Measurements from ENCODE around the gene FAM110D.

FAM110D gene

DNA sequence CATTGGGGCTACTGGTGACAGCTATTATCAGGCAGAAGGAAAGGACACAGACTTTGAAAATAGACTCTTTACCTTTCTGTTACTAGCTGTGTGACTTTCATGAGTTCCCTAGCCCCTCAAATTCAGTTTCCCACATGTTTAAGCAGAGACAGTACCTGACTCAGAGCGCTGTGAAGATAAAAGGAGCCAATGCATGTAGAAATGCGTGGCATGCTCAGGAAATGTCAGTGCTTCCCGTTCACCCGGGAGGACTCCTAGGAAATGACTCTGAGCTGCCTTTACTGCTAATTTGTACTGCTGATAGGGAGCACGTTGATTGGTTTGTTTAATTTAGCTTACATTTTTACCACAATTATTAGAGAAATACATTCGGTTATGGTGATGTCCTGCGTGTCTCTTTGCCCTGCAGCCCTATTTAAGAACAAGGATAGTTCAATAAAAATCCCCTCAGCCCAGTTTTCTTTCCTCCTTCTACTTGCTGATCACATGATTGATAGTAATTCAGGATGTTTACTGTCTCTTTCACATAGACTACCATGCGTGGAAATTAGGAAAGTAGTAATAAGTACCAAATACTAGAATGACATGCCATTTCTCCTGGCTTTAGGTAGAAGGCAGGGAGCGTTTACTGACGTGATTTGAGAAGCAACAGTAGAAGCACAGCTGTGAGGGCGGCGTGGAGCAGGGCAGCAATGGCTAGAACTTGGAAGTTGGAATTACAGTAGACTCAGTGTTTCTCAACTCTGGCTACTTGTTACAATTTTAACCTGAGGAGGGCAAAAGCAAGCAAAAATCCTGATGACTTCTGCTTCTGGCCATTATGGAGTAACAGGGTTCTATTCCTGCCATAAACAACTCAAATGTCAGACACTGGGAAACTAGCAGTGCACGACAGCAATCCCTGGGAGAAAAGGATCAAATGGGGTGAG, 31.4 kb upstream of the FAM110D start:
- DNase-seq (ENCODE audit: insufficient read length, low spot score) (no peak), FAIRE-seq (no peak)

DNA sequence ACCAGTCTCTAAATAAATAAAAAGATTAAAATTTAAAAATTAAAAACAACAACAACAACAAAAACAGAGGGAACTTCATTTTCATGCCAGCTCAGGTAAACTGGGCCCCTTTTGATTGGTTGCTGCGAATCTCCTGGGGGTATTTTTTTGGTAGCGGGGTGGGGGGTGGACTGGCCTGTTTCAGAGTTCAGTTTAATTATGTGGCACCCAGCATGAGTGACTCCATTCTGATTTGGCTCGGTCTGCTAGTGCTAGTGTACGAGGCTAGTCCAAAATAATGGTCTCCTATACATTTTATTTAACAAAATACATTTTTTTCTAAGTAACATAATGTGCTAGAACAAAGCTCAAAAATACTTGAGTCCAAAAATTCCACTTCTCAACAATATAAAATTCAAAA, 29.1 kb upstream of the FAM110D start:
- FAIRE-seq: no peak

DNA sequence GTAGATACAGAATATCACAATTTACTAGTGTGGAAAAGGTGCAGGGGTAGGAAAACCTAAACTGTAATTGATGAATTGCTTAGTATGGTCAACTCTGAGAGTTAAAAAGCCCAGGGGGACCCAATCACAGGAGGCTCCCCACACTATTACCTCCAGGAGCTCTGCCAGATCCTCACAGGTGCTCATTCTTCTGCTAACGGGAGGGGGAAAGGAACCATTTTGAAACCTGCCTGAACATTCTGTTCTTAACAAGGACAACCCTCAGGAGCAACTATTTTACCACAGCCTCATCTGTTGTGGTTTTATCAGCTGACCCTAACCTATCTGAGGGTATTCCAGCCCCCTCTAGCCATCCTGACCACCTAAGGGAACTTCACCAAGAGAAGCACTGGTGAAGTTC, 28.2 kb upstream of the FAM110D start:
- no peak for DNase-seq (ENCODE audit: insufficient read length, low spot score)
- FAIRE-seq: no peak

More for the DNA sequence above, 29.1 kb upstream of the FAM110D start:
- DNase-seq (ENCODE audit: insufficient read length, low spot score): no peak

DNA sequence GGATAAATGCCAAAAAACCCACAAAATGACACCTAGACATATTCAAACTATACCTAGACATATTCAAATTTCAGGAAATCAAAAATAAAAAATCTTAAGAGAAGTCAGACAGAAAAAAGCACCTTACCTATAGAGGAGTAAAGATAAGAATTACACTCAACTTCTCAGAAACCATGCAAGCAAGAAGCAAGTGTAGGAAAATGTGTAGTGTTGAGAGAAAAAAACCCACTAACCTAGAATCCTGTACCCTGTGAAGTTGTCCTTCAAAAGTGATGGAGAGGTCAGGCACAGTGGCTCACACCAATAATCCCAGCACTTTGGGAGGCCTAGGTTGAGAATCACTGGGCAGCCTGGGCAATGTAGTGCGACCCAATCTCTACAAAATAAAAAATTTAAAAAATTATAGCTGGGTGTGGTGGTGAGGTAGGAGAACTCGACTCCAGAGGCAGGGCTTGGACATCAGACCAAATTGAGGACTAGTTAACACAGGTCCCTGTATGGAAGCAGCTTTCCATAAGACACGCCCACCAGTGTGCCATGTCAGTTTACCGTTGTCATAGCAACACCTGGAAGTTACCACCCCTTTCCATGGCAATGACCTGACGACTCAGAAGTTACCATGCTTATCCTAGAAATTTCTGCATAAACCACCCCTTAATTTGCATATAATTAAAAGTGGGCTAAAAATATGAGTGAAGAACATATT, 26.6 kb upstream of the FAM110D start:
- DNase-seq (ENCODE audit: insufficient read length, low spot score) (no peak), FAIRE-seq (no peak)

DNA sequence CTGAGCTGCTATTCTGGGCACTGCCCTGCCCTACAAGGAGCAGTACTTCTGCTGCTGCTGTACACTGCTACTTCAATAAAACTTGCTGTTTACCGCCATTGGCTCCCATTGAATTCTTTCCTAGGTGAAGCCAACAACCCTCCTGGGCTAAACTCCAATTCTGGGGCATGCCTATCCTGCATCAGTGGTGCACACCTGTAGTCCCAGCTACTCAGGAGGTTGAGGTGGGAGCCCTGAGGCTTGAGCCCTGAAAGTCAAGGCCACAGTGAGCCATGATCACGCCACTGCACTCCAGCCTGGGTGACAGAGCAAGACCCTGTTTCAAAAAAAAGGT, 26.1 kb upstream of the FAM110D start:
- no peak for FAIRE-seq

DNA sequence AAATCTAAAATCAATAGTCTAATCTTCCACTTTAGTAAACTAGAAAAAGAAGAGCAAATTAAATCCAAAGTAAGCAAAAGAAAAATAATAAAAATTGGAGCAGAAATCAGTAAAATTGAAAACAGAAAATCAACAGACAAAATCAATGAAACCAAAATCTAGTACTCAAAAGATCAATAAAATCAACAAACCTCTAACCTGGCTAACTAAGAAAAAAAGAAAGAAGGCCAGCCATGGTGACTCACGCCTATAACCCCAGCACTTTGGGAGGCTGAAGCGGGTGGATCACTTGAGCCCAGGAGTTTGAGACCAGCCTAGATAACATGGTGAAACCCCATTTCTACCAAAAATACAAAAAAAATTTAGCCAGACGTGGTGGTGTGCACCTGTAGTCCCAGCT, 24.4 kb upstream of the FAM110D start:
- FAIRE-seq (no peak), DNase-seq (ENCODE audit: insufficient read length, low spot score) (no peak)

More for the DNA sequence above, 26.1 kb upstream of the FAM110D start:
- no peak for DNase-seq (ENCODE audit: insufficient read length, low spot score)

DNA sequence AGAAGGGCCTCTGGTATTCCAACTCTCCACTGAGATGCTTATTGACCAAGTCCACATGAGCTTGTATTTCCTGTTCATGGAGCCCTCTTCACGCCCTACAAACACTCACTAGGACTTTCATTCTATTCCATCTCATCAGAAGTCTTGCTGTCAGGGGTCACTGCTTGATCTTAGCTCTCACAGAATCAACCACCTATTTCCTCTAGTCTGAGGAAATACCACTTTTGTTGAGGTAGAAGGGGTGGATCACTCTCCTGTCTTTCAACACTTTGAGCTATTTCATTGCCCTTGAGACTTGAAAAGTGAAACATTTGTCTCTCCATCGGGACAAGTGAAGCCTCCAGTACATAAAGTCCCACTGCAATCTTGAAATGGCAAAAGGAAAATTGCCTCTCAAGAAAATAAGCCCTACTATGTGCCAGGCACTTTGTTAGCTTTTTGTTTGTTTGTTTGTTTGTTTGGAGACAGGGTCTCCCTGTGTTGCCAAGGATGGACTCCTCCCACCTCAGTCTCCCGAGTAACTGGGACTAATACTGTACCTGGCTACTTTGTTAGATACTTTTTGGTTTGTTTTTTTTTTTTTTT, 19.8 kb upstream of the FAM110D start:
- DNase-seq (ENCODE audit: insufficient read length, low spot score) (no peak), FAIRE-seq (no peak)

DNA sequence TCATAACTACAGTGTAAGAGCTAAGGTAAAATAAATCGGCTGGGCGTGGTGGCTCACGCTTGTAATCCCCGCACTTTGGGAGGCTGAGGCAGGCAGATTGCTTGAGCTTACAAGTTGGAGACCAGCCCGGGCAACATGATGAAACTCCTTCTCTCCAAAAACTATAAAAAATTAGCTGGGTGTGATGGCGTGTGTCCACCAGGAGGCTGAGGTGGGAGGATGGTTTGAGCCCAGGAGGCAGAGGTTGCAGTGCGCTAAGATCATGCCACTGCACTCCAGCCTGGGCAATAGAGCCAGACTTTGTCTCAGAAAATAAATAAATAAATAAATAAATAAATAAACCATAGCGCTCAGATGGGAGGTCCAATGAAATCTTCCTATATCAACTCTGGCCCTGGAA, 16.7 kb upstream of the FAM110D start:
- FAIRE-seq (no peak), DNase-seq (ENCODE audit: insufficient read length, low spot score) (no peak)

DNA sequence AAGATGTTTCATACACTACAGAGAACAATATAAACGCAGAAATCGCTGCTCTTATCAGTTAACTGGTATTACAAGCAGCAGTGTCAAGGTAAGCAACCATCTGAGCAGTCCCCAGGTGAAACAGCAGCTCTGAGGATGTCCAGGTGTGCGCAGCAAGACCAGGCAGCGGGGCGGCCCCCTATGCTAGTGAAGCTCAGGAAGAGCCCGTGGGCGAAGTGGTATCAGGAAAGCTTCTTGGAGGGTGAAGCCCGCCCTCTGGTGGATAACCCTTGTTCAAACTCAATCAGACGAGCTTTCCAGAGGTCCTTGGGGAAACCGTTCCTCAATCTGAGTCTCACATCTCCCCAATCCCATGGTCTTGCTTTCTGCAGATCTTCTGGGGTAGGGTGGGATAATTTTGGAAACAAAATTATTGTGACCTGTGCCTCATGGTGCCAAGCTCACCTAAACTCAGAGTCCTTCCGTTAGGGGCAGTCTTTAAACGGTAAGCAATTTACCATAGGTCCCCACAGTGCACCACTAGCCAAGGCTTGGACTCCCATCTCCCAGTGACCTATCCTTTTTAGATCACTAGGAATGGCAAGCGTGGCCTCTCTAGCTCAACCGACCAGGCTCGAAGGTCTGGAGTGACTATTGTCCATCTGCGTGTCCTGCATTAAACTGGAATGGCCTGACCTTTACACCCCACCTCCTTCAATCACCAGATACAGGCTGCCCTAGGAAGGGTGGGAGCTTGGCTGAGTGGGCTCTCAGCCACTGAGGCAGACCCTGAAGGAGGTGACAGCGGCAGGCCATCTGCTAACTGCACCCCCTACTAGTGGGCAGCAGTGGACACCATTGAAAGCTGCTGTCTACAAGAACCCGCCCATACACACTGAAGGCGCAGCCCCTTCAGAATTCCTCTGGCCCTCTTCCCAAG, 13.6 kb upstream of the FAM110D start:
- FAIRE-seq (no peak), DNase-seq (ENCODE audit: insufficient read length, low spot score) (peak; percentile 71)

DNA sequence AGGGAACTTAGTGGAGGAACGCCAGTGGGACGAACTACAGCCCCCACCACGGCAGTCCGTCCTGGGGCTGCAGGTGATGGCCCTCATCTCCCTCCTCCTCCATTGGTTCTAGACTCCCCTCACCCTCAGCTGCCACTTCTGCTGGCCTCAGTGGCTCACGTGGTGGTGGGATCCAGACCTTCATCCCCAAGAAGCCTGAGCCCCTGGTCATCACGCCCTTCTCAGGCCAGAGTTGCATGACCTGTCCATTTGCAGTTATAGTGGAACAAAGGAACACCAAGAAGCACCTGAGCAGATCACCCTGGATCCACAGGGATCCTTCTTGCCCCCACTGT, 13.0 kb upstream of the FAM110D start:
- FAIRE-seq (no peak), DNase-seq (ENCODE audit: insufficient read length, low spot score) (no peak)

DNA sequence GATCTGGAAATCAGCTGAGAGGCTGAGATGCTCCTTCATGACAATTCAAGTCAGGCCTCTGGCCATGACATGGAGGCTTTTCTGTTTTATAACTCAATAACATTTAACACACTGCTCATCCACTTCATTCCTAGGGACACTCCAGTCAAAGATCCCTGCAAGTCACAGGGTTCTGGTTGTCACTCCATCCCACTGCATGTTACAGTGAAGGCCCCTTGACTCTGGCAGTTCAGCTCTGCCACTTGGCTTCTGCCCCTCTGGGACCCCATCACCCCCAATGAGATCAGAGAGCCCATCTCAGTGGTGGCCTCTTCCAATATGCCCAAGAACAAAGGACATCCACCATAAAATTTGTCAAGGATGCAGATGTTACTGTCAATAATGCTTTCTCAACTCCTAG, 10.0 kb upstream of the FAM110D start:
- DNase-seq (ENCODE audit: insufficient read length, low spot score) (no peak), FAIRE-seq (no peak)

DNA sequence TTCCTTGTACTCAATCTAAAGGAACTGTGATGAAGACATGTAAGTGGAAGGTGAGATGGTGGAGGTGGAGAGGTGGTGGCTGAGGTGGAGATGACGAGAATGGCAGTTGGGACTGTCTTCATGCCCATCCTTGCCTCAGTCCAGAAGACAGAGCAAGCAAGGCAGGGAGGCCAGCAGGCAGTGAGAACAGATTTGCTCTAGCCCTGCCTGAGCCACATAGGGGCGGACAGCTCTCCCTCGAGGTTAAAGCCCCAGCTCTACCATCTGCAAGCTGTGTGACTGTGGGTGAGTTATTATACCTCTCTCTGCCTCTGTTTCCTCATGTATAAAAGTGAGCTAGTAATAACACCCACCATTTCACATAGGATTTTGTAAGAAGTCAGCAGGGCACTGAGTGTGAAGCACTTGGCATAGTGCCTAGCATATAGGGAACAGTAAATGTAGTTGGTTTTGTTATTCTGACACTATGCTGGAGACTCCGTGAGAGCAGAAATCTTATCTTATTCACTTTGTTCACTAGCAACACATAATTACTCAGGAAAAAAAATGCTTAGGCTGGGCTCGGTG, 4.8 kb upstream of the FAM110D start:
- FAIRE-seq (no peak), DNase-seq (ENCODE audit: insufficient read length, low spot score) (no peak)

DNA sequence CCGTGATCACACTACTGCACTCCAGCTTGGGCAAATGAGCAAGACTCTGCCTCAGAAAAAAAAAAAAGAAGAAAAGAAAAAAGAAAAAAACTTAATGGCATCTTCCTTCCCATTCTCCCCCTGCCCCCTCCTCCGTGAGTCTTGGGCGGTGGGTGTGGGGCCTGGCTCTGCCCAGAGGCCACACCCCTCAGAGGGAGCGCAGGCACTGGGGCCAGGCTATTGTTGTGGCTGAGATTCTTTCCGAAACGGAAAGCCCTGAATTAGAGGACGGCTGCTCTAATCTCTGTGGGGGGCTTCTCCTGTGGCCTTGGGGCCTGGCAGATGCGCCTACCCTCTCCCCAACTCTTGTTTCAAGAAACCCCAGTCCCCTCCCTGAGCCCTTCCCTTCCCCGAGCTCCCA, 4.1 kb upstream of the FAM110D start:
- DNase-seq (ENCODE audit: insufficient read length, low spot score): no peak
- FAIRE-seq: no peak

DNA sequence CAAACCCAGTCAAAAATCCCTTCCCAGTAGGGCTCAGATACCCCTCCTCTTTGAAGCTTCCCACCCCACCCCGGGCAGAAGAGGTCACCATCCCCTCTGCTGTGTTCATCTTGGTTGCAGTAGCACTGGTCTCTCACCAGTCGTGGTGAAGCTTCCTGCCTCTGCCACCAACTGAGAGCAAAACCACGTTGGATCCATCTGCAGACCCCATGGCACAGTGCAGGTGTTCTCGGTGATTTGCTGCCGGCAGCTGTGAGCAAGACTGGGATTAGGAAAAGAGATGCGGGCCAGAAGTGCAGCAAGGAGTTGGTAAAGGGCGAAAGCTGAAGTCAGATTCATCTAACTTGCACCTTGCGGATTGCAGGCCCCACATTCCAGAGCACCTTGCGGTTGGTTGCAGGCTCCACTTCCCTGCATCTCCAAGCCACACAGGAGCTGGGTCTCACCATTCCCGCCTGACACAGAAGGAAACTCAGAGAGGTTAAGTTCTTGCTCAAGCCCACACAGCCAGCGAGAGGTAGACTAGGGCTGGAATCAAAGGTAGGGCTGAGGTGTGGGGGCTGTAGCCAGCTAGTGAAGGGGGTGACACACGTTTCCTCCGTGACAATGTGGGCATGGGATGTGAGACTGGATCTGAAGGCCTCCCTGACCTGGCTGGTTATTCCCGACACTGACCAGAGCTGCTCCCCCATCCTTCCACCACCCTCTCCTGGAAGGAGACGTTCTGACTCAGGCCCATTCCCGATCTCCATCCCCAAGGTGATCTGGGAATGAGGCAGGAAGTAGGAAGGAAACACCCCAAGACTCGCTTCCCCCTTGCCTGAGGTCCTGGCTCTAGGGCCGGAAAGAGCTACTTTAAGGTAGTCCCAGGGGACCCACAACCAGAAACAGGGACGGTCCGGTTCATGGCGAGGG, 3.3 kb upstream of the FAM110D start:
- FAIRE-seq: no peak
- DNase-seq (ENCODE audit: insufficient read length, low spot score): no peak

DNA sequence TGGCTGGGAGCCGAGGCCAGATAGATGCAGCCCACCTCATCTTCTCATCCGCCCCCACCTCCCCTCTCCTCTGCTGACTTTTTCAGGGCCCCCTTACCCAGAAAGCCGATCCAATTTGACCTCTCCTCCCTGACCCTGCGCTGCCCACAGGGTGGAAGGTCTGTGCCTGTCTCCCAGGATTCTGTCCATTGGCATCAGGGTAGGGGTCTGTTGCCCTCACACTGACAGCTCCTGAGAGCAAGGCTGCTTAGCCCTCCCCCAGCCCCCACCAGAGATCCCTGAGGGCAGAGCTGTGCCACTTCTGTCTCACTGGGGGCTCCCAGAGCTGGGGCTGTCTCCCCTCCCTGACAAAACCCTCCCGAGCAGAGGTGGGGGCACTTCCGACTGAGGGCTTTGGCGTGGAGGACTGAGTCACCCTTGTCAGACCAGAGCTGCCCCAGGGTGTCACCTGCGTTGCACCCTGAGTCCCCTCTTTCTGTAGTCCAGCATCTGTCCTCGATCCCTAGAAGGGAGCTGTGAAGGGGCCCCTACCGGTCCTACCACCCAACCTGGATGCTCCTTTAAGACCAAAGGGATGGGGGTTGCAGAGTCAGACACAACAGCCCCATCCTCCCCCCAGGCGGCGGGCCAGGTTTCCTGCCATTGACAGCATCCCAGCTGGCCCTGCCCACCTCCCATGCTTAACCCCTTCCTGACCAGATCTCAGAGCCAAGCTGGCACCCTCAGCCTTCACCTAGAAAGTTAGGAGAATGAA, 2.4 kb upstream of the FAM110D start:
- DNase-seq (ENCODE audit: insufficient read length, low spot score): no peak
- no peak for FAIRE-seq

DNA sequence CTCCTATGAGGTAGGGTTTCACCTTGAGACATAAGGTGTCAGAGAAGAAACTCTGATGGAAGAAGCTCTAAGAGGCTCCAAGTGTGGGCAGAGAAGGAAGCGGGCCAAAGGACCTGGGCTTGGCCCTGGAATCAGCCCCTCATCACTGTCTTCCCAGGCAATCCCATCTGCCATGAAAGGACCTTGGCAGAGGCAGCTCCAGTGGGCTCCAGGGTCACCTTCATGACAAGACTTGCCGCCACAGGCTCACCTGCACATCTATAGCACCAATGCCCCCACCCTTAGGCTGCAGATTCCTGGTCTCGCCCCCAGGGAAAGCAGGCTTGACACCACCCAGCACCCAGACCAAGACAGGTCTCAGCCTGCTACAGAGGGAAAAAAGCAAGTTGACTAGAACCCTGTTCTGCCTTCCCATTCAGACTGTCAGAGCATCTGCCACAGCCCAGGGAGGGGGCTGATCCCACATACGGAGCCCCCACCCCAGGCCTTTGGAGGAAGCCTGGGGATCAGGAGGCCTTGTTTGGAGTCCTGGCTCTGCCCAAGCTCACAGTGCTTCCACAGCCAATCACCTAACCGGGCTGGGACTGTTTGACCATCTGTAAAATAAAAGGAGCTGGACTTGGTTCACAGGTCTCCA, 490 bp upstream of the FAM110D start:
- FAIRE-seq: no peak
- DNase-seq (ENCODE audit: insufficient read length, low spot score): no peak

DNA sequence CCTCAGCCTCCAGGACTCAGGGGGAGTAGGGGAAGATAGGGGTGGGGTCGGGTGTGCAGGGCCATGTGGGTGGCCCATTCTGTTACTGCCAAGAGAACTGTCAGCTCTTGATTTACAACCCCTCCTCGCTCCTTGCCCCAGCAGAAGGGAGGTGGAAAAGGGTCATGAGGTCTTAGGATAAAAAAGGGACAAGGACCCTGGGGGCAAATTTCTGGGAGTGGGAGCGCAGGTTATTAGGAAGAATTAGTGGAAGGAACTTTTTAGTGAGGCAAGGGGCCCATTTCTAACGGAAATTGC, 812 bp downstream of the FAM110D start:
- FAIRE-seq (no peak), DNase-seq (ENCODE audit: insufficient read length, low spot score) (no peak)

DNA sequence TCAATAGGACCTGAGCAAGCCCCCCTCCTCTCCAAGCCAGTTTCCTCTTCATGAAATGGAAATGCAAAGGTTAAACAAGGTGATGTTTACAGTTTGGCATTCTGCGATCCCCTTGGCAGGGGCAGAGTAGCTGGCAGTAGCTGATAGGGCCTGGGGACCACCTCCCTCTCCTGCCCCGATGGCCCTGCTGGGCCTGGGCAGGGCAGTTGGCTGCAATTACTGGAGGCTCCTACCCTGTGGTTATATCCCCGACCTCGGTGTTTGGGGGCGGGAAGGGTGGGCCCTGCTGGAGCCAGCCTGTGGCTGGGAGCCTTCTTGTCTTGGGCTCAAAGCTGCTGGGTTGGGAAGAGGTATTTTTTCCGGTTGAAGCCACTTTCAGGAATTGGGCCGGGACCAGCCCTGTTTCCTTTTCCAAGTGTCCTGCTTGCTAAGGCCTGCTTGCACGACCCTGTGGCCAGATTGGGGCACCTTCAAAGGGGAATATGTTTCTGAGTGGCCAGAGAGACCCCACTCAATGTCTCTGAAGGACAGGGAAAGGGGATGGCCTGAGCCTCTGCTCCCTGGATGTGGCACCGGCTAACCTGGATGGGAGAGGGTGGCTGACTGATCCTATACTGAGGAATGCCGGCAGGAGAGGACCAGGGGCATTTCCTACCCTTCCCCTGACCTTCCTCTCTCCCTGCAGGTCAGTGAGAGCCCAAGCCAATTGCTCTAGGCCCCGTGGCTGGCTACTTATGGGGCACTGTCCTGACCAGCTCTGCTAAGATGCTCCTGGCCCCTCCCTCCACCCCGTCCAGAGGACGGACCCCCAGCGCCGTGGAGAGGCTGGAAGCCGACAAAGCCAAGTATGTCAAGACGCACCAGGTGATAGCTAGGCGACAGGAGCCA, 1.9 kb downstream of the FAM110D start:
- no peak for DNase-seq (ENCODE audit: insufficient read length, low spot score)
- no peak for FAIRE-seq

Data from HTR-8/SVneo (cell line).